ENCODE measurements around the gene GNGT1. TPM values are rescaled to one million over a fixed set of nuclear protein-coding genes. Genes with fewer than 3 reads are reported as not detected.
A peak's percentile ranks its signal among the peaks of the same experiment; 100 is the strongest.

GNGT1 gene
- polyA plus RNA-seq, 1 experiment: not detected

DNA sequence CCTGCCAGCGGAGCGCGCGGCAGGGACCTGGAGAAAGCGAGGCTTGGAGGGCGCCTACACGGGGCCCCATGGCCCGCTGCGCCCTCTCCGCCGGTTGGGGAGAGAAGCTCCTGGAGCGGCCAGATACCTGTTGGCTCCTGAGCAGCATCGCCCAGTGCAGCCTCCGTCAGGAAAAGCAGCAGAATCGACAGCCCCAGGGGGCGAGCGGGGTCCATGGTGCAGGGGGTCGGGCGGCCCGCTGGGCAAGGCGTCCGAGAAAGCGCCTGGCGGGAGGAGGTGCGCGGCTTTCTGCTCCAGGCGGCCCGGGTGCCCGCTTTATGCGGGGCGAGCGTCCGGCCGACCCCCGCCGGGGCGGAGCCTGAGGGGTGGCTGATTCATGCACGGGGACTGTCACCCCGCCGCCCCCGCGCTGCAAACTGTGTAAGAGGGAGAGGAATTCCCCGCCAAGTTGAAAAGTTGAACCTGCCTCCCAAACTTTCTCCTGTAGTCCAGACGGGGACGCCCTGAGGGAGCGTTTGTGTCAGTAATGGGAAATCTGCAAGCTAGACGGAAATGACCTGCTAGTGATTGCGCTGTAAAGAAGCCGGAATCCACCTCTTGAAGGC lies 15.8 kb upstream of the GNGT1 start, which contains the start of gene TFPI2:
Gene TFPI2, minus strand, starts transcription at position 290 of the 605 bp plus-strand sequence. Its CDS starts 75 bp downstream, at position 215.
- 0 out of 2 replicates have a peak, but pooled peaks have one; percentile 13 for TF ChIP-seq CTCF (IDR thresholded peaks at IDR 0.05; ENCODE audit: insufficient read depth, low read depth, low read length)
- H3K27me3 ChIP-seq (ENCODE audit: control insufficient read depth, insufficient read depth, low read length): no peaks in the 10 kb centered on the region
- POLR2A ChIA-PET: no interaction called here
- peak within 1 kb of the TSS; percentile 57 for H3K4me3 ChIP-seq (ENCODE audit: low read depth, low read length)
- no peaks in the 10 kb centered on the region for H3K36me3 ChIP-seq (ENCODE audit: control insufficient read depth, insufficient read depth, low read length)
- no peak for DNase-seq (ENCODE audit: low read depth)
- CTCF ChIA-PET: interaction anchor here (1.3 to 3.5 kb wide), 4 partner anchors 9 to 398 kb away, joined by 4 to 15 read pairs (median 6); no protein-coding TSS in a partner anchor

- POLR2A ChIA-PET: no interaction called here
- no peak for DNase-seq (ENCODE audit: low read depth)
- Histone ChIP-seq H3K27me3 (ENCODE audit: control insufficient read depth, insufficient read depth, low read length) (no peaks in the 10 kb centered on the region), H3K36me3 (ENCODE audit: control insufficient read depth, insufficient read depth, low read length) (no peaks in the 10 kb centered on the region), H3K4me3 (ENCODE audit: low read depth, low read length) (no peak overlapping the region)
- CTCF ChIA-PET: no interaction called here
- TF ChIP-seq CTCF (IDR thresholded peaks at IDR 0.05; ENCODE audit: insufficient read depth, low read depth, low read length): no peak
Observed at GRCh38 chr7:93894426-93894825, 11.9 kb upstream of the GNGT1 start.

DNA sequence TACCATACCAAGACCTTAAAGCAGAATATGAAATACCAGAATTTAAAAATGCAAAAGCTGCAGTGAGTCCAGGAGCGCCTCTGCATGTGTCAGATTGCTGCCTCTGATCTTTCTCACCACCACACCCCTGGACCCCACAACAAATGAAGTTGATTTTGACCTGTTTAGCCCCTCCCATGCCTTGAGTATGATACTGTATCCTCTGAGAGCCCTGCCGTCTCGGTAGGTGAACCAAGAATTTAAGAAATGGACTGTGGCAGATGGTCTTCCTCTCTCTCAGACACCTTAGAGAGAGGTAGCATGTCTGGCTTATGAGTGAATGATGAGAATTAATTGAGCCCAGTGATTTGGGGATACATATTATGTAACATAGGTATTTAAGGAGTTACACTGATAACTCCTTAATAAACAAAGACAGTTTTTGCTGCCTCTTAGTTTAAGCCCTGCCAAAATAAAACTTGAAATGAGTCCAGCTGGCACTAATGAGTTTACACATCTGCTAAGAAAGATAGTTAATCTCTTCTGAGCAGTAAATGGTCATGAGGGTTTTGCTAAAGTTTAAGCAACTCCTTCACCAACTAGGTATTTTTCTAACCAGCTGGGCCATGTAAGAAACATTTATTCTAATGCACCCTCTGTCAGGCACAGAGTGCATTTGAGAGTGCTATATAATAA lies 11.3 kb upstream of the GNGT1 start:
- DNase-seq (ENCODE audit: low read depth): no peak
- Histone ChIP-seq H3K4me3 (ENCODE audit: low read depth, low read length) (no peak overlapping the region), H3K27me3 (ENCODE audit: control insufficient read depth, insufficient read depth, low read length) (no peaks in the 10 kb centered on the region), H3K36me3 (ENCODE audit: control insufficient read depth, insufficient read depth, low read length) (no peaks in the 10 kb centered on the region)
- TF ChIP-seq CTCF (IDR thresholded peaks at IDR 0.05; ENCODE audit: insufficient read depth, low read depth, low read length): no peak
- POLR2A ChIA-PET: no interaction called here
- CTCF ChIA-PET: no interaction called here

DNA sequence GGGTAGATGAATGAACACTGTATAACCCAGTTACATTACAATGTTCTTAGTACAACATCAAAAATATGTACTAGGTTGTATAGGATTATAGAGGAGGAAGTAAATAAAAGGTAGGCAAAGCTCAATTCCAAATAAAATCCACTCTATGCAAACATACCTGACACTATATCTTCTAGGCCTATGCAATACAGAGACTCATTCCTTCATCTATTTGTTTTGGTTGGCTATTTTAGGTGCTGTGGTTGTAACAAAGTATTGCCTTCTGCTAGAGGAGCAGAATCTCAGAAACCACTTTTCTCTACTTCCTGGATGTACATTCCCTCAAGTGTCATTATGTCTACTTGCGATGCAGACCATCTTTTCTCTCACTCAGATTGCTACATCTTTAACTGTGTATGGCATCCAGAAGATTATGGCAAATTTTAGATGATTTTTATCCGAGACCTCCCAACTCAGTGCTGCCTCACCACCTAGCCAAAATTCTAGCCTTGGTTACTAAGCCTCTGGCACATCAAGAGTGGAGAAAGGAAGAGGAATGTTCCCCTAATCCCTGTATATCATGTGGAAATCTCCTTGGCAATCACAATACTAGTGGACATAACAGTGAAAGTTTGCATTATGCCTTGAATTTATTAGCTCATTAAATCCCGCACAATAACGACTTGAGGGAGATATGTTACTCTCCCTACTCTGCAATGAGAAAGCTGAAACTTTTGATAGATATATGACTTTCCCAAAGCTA lies 10.3 kb upstream of the GNGT1 start:
- no peak overlapping the region for H3K4me3 ChIP-seq (ENCODE audit: low read depth, low read length)
- no peaks in the 10 kb centered on the region for H3K36me3 ChIP-seq (ENCODE audit: control insufficient read depth, insufficient read depth, low read length)
- ChIA-PET POLR2A (no interaction called here), CTCF (interaction anchor here (0.6 to 1.3 kb wide), 3 partner anchors 40 to 326 kb away, joined by 3 to 7 read pairs (median 3); no protein-coding TSS in a partner anchor)
- no peak for DNase-seq (ENCODE audit: low read depth)
- no peak for TF ChIP-seq CTCF (IDR thresholded peaks at IDR 0.05; ENCODE audit: insufficient read depth, low read depth, low read length)
- H3K27me3 ChIP-seq (ENCODE audit: control insufficient read depth, insufficient read depth, low read length): no peaks in the 10 kb centered on the region

DNA sequence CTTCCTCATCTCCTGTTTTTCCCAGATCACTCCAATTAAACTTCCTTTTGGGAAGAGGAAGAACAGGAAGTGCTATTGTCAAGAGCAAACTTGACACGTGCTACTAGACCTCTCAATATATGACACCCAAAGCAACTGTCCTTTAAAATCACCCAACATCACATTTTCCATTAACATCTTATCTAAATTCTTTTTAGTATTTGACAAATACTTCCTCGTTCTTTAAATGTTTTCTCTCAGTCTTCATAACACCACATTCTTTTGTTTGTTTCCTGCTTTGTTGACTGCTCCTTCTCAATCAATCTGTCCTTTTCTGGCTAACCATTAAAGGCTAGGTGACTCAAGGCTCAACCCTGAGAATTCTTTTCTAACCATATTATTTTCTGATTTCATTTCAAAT lies 8.7 kb upstream of the GNGT1 start:
- H3K27me3 ChIP-seq (ENCODE audit: control insufficient read depth, insufficient read depth, low read length): no peaks in the 10 kb centered on the region
- ChIA-PET CTCF (interaction anchor here (0.6 to 1.4 kb wide), 2 partner anchors 10 to 324 kb away, joined by 3 to 7 read pairs; no protein-coding TSS in a partner anchor), POLR2A (no interaction called here)
- no peak overlapping the region for H3K4me3 ChIP-seq (ENCODE audit: low read depth, low read length)
- TF ChIP-seq CTCF (IDR thresholded peaks at IDR 0.05; ENCODE audit: insufficient read depth, low read depth, low read length): no peak
- DNase-seq (ENCODE audit: low read depth): no peak
- H3K36me3 ChIP-seq (ENCODE audit: control insufficient read depth, insufficient read depth, low read length): no peaks in the 10 kb centered on the region
